ENCODE data around the gene ITPR3. TPM values are rescaled to one million over a fixed set of nuclear protein-coding genes. Genes with fewer than 3 reads are reported as not detected.
A peak's percentile ranks its signal among the peaks of the same experiment; 100 is the strongest.

Gene ITPR3
- total and polyA plus RNA-seq, 2 of the 13 experiments (the other 11 are each of a cell fraction or from before 2014, with no cell fraction given): 3.8 to 21.4 TPM

GRCh38 chr6:33675968-33676367 lies 54.8 kb downstream of the ITPR3 start:
- Histone ChIP-seq H3K79me2 (ENCODE audit: insufficient read depth, low read length) (no peaks in the 10 kb centered on the region), H3K36me3 (replicated peaks in 1 of 2; ENCODE audit: control insufficient read depth in 1 of 2, insufficient read depth in 2 of 2, low read length in 2 of 2) (peaks cover 4 to 7% of the 10 kb centered on the region in 2 experiments; a peak in 2 of 5 replicates), H3K27ac (ENCODE audit: extremely low read length, insufficient read depth, low read length) (no peak overlapping the region), H3K4me1 (ENCODE audit: insufficient read depth, low read length) (no peaks in the 10 kb centered on the region), H3K9me3 (ENCODE audit: low read length) (no peaks in the 10 kb centered on the region), H3K4me3 (replicated peaks in 1 of 3; ENCODE audit: insufficient read depth in 1 of 3, low read depth in 2 of 3, low read length in 3 of 3) (no peak overlapping the region), H2AFZ (ENCODE audit: low read length) (no peak overlapping the region), H4K20me1 (ENCODE audit: insufficient read depth, low read length) (no peaks in the 10 kb centered on the region; the same call in 1 of the 2 replicates), H3K4me2 (ENCODE audit: low read depth, low read length) (no peak overlapping the region), H3K9ac (ENCODE audit: insufficient read depth, low read depth, low read length) (no peak overlapping the region), H3K27me3 (ENCODE audit: control insufficient read depth in 1 of 2, insufficient read depth in 2 of 2, low read length in 2 of 2) (no peaks in the 10 kb centered on the region)
- FAIRE-seq (no peak), ATAC-seq (no peak), DNase-seq (ENCODE audit: low spot score) (no peak)
- intact Hi-C loops (cut with micrococcal nuclease; ENCODE audit: unreplicated experiment) (no loop called here), in situ Hi-C loops (cut with HindIII; ENCODE audit: extremely low pct_ligation_motif_present, low pct_unique_long_range_greater_than_20kb) (no loop called here)
- ChIA-PET POLR2A (no interaction called here), CTCF (ENCODE audit: low intra/inter-chr PET ratio, low total read pairs) (no interaction called here)
- BruUV-seq (replicated peaks): no TSS peak
- WGBS (ENCODE audit: low lambda C conversion rate): 90% methylated on average over 7 of the region's 7 CpGs
- TF ChIP-seq ELF3 (CRISPR knock-in tag; IDR thresholded peaks at IDR 0.05): no peak
- 0 out of 2 replicates have a peak, but pooled peaks have one; percentile 33 for TF ChIP-seq CREB1 (IDR thresholded peaks at IDR 0.05)
- no peak for TF ChIP-seq CREB1 (CRISPR knock-in tag; IDR thresholded peaks at IDR 0.05)

DNA sequence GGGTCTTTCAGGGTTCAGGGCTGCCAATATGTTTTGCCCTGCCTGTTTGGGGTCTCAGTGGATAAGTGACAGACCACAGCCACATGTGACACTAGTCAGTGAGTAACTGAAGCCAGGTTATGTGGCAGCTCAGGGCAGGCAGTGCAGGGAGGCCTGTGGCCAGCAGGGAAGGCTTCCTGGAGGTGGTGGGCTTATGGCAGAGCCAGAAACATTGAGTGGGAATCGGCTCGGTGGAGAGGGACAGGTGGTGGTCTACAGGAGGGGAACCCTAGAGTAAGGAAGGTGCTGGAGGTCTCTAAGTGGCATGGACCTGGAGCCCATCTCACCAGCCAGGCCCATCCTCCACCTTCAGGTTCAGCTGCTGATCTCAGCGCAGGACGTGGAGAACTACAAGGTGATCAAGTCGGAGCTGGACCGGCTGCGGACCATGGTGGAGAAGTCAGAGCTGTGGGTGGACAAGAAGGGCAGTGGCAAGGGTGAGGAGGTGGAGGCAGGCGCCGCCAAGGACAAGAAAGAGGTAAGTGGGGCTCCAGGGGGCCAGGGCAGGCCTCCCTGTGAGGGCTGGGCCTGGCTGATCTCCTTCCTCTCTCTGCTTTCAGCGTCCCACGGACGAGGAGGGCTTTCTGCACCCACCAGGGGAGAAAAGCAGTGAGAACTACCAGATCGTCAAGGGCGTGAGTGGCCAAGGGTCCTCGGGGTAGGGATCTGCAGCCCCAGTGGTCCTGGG lies 55.5 kb downstream of the ITPR3 start:
- Histone ChIP-seq H3K9me3 (ENCODE audit: low read length) (no peaks in the 10 kb centered on the region), H4K20me1 (ENCODE audit: insufficient read depth, low read length) (no peaks in the 10 kb centered on the region; the same call in 1 of the 2 replicates), H3K4me2 (ENCODE audit: low read depth, low read length) (no peak overlapping the region), H3K27me3 (ENCODE audit: control insufficient read depth in 1 of 2, insufficient read depth in 2 of 2, low read length in 2 of 2) (no peaks in the 10 kb centered on the region), H3K27ac (ENCODE audit: extremely low read length, insufficient read depth, low read length) (no peak overlapping the region), H3K4me1 (ENCODE audit: insufficient read depth, low read length) (no peaks in the 10 kb centered on the region), H2AFZ (ENCODE audit: low read length) (no peak overlapping the region), H3K36me3 (replicated peaks in 1 of 2; ENCODE audit: control insufficient read depth in 1 of 2, insufficient read depth in 2 of 2, low read length in 2 of 2) (peaks cover 4 to 7% of the 10 kb centered on the region in 2 experiments; a peak in 2 of 5 replicates), H3K79me2 (ENCODE audit: insufficient read depth, low read length) (no peaks in the 10 kb centered on the region), H3K4me3 (replicated peaks in 1 of 3; ENCODE audit: insufficient read depth in 1 of 3, low read depth in 2 of 3, low read length in 3 of 3) (no peak overlapping the region), H3K9ac (ENCODE audit: insufficient read depth, low read depth, low read length) (no peak overlapping the region)
- DNase-seq (ENCODE audit: low spot score): no peak
- ChIA-PET POLR2A (no interaction called here), CTCF (ENCODE audit: low intra/inter-chr PET ratio, low total read pairs) (no interaction called here)
- BruUV-seq (replicated peaks): no TSS peak
- in situ Hi-C loops (cut with HindIII; ENCODE audit: extremely low pct_ligation_motif_present, low pct_unique_long_range_greater_than_20kb): no loop called here
- intact Hi-C loops (cut with micrococcal nuclease; ENCODE audit: unreplicated experiment): no loop called here
- ATAC-seq: no peak
- 94% methylated on average over 15 of the region's 15 CpGs for WGBS (ENCODE audit: low lambda C conversion rate)
- no peak for FAIRE-seq
- TF ChIP-seq, protein P1, sequence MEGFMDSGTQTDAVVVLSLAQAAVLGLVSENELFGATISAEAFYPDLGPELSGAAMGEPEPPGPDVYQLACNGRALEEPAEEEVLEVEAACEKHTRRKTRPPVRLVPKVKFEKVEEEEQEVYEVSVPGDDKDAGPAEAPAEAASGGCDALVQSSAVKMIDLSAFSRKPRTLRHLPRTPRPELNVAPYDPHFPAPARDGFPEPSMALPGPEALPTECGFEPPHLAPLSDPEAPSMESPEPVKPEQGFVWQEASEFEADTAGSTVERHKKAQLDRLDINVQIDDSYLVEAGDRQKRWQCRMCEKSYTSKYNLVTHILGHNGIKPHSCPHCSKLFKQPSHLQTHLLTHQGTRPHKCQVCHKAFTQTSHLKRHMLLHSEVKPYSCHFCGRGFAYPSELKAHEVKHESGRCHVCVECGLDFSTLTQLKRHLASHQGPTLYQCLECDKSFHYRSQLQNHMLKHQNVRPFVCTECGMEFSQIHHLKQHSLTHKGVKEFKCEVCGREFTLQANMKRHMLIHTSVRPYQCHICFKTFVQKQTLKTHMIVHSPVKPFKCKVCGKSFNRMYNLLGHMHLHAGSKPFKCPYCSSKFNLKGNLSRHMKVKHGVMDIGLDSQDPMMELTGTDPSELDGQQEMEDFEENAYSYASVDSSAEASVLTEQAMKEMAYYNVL (CRISPR knock-in tag; IDR thresholded peaks at IDR 0.05; ENCODE audit: borderline replicate concordance): no peak
- TF ChIP-seq SIN3B (IDR thresholded peaks at IDR 0.05; ENCODE audit: low read length): no peak
- TF ChIP-seq ZNF253 (CRISPR knock-in tag; IDR thresholded peaks at IDR 0.05; ENCODE audit: borderline replicate concordance): no peak
- no peak for TF ChIP-seq ZBTB7A (CRISPR knock-in tag; IDR thresholded peaks at IDR 0.05)
- no peak for TF ChIP-seq FUBP1 (CRISPR knock-in tag; IDR thresholded peaks at IDR 0.05; ENCODE audit: borderline replicate concordance)

All from HepG2 (cell line).